ENCODE results near the gene GATA5.

The GATA5 gene

GRCh38 chr20:62515826-62516225 is 40.0 kb upstream of the GATA5 start:
- Histone ChIP-seq H3K27me3 (ENCODE audit: control insufficient read depth, insufficient read depth, low read length) (no peaks in the 10 kb centered on the region), H3K27ac (no peak overlapping the region), H3K36me3 (ENCODE audit: control insufficient read depth, insufficient read depth, low read length) (no peaks in the 10 kb centered on the region), H3K4me2 (ENCODE audit: low read length) (no peak overlapping the region), H3K79me2 (no peaks in the 10 kb centered on the region), H3K4me3 (ENCODE audit: low read depth, low read length) (no peak overlapping the region), H3K9me3 (ENCODE audit: control insufficient read depth, low read length) (no peaks in the 10 kb centered on the region), H2AFZ (no peak overlapping the region), H3K4me1 (no peaks in the 10 kb centered on the region), H3K9ac (no peak overlapping the region)
- no peak for TF ChIP-seq CTCF (IDR thresholded peaks at IDR 0.05)

DNA sequence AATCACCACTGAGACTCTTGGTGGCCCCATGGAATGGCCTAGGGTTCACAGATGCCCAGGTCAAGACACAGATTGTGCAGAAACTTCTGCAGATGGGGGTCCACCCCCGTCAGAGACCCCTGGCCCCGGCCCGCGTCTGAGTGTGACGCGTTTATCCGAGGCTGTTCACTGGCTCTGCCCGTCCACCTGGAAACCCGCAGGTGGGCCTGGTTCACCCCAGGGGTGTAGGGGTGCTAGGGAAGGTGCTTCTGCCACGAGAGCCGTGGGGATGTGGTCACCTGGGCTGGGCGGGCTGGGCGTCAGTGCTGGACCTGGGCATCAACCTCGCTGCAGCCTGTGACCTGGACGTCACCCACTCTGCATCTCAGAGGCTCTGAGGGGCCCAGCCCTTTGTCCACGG is 39.5 kb upstream of the GATA5 start:
- Histone ChIP-seq H3K4me1 (no peaks in the 10 kb centered on the region), H3K27me3 (ENCODE audit: control insufficient read depth, insufficient read depth, low read length) (no peaks in the 10 kb centered on the region), H3K27ac (no peak overlapping the region), H3K9me3 (ENCODE audit: control insufficient read depth, low read length) (no peaks in the 10 kb centered on the region), H3K9ac (no peak overlapping the region), H2AFZ (no peak overlapping the region), H3K79me2 (no peaks in the 10 kb centered on the region), H3K4me3 (ENCODE audit: low read depth, low read length) (no peak overlapping the region), H3K4me2 (ENCODE audit: low read length) (no peak overlapping the region), H3K36me3 (ENCODE audit: control insufficient read depth, insufficient read depth, low read length) (no peaks in the 10 kb centered on the region)
- no peak for TF ChIP-seq CTCF (IDR thresholded peaks at IDR 0.05)

- Histone ChIP-seq H3K27ac (no peak overlapping the region), H3K79me2 (no peaks in the 10 kb centered on the region), H3K4me1 (no peaks in the 10 kb centered on the region), H3K27me3 (ENCODE audit: control insufficient read depth, insufficient read depth, low read length) (no peaks in the 10 kb centered on the region), H3K36me3 (ENCODE audit: control insufficient read depth, insufficient read depth, low read length) (no peaks in the 10 kb centered on the region), H3K4me2 (ENCODE audit: low read length) (no peak overlapping the region), H3K4me3 (ENCODE audit: low read depth, low read length) (no peak overlapping the region), H3K9me3 (ENCODE audit: control insufficient read depth, low read length) (no peaks in the 10 kb centered on the region), H3K9ac (no peak overlapping the region), H2AFZ (no peak overlapping the region)
- TF ChIP-seq CTCF (IDR thresholded peaks at IDR 0.05): no peak
These were observed 38.2 kb upstream of the GATA5 start for GRCh38 chr20:62513991-62514390.

- H3K36me3 ChIP-seq (ENCODE audit: control insufficient read depth, insufficient read depth, low read length): no peaks in the 10 kb centered on the region
- H3K4me1 ChIP-seq: no peaks in the 10 kb centered on the region
- no peak for TF ChIP-seq CTCF (IDR thresholded peaks at IDR 0.05)
- no peak overlapping the region for H3K27ac ChIP-seq
- no peak overlapping the region for H3K9ac ChIP-seq
- H3K9me3 ChIP-seq (ENCODE audit: control insufficient read depth, low read length): no peaks in the 10 kb centered on the region
- no peak overlapping the region for H3K4me2 ChIP-seq (ENCODE audit: low read length)
- H3K4me3 ChIP-seq (ENCODE audit: low read depth, low read length): no peak overlapping the region
- H3K27me3 ChIP-seq (ENCODE audit: control insufficient read depth, insufficient read depth, low read length): no peaks in the 10 kb centered on the region
- no peak overlapping the region for H2AFZ ChIP-seq
- H3K79me2 ChIP-seq: no peaks in the 10 kb centered on the region
These were observed 36.3 kb upstream of the GATA5 start for GRCh38 chr20:62511915-62512610.

DNA sequence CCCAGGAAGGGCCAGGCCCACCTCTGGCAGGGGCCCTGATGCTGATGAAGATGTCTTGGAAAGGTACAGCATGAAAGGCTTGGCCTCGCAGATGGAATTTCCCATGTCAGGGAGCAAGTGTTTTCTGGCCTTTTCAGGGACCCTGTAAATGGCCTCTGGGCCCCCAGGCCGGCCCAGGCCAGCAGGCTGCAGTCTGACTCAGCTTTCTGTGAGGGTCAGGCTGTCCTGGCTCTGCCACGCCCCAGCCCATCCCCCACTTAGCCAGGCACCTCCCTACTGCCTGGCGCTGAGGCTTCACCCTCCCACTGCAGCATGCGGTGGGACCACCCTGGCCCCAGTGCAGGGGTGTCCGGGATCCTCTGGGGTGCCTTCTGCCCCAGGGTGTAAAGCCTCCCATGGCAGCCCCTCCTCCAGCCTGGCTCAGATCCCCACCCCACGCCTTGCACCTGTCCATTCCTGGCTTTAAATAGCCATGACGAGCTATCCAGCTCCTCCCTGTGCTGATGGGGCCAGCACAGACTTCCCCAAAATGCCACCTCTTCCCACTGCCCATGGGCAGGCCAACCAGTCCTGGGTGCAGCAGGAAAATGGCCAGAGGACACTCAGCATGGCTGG is 35.6 kb upstream of the GATA5 start:
- Histone ChIP-seq H3K79me2 (no peaks in the 10 kb centered on the region), H3K4me2 (ENCODE audit: low read length) (no peak overlapping the region), H3K27ac (no peak overlapping the region), H3K9me3 (ENCODE audit: control insufficient read depth, low read length) (no peaks in the 10 kb centered on the region), H3K4me3 (ENCODE audit: low read depth, low read length) (no peak overlapping the region), H3K4me1 (no peaks in the 10 kb centered on the region), H2AFZ (no peak overlapping the region), H3K27me3 (ENCODE audit: control insufficient read depth, insufficient read depth, low read length) (no peaks in the 10 kb centered on the region), H3K9ac (no peak overlapping the region), H3K36me3 (ENCODE audit: control insufficient read depth, insufficient read depth, low read length) (no peaks in the 10 kb centered on the region)
- TF ChIP-seq CTCF (IDR thresholded peaks at IDR 0.05): no peak
